Esophagus muscularis mucosa (tissue), 4 donors: ENCODE measurements around the gene UBE2E2.

Experiments used
- EP300 ChIP-seq: sonication (generic); formaldehyde crosslinking; IDR thresholded peaks from one replicate; pipeline ENCODE4 v1.6.1; 2017; ENCODE audit warnings: antibody characterized with exemption
- POLR2A ChIP-seq: fragments of 450-650 bp; IDR thresholded peaks from one replicate; pipeline ENCODE4 v1.6.1; 2017; ENCODE audit warnings: antibody characterized with exemption, moderate library complexity, mild to moderate bottlenecking, low read depth
- POLR2AphosphoS5 ChIP-seq, 2 donors: sonication (generic); formaldehyde crosslinking; IDR thresholded peaks; one replicate each; pipeline ENCODE4 v1.6.1; 2017; ENCODE audit warnings: antibody characterized with exemption in 2 of 2
- TF ChIP-seq, protein P1 (sequence below), 3 experiments: fragments of 200-600 bp in 2 of 3; fragments of 450-650 bp in 1 of 3; sonication (generic) in 2 of 3; IDR thresholded peaks; one replicate each; pipeline ENCODE4 v1.5.1; 2017 to 2019; ENCODE audit warnings: antibody characterized with exemption in 3 of 3, mild to moderate bottlenecking in 2 of 3, moderate library complexity in 1 of 3

GRCh38 chr3:23182996-23183513 lies 20.1 kb upstream of the UBE2E2 start:
- TF ChIP-seq, protein P1, sequence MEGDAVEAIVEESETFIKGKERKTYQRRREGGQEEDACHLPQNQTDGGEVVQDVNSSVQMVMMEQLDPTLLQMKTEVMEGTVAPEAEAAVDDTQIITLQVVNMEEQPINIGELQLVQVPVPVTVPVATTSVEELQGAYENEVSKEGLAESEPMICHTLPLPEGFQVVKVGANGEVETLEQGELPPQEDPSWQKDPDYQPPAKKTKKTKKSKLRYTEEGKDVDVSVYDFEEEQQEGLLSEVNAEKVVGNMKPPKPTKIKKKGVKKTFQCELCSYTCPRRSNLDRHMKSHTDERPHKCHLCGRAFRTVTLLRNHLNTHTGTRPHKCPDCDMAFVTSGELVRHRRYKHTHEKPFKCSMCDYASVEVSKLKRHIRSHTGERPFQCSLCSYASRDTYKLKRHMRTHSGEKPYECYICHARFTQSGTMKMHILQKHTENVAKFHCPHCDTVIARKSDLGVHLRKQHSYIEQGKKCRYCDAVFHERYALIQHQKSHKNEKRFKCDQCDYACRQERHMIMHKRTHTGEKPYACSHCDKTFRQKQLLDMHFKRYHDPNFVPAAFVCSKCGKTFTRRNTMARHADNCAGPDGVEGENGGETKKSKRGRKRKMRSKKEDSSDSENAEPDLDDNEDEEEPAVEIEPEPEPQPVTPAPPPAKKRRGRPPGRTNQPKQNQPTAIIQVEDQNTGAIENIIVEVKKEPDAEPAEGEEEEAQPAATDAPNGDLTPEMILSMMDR (IDR thresholded peaks at IDR 0.05), result no peak
- TF ChIP-seq POLR2A (no peak), EP300 (no peak), POLR2AphosphoS5 (IDR thresholded peaks at IDR 0.05) (no peak)
